SK-N-MC (cell line): Measurements from ENCODE around the gene RASGRP3.

ENCODE experiments used
- DNase-seq: peaks from one replicate; pipeline ENCODE4 v3.0.0-alpha.2; 2011; ENCODE audit warnings: low read depth, low spot score
- H3K27ac ChIP-seq: fragments of 200-600 bp; sonication (generic); 2 replicates; pipeline ENCODE4 v1.5.1; 2016; ENCODE audit warnings: mixed run types
- H3K36me3 ChIP-seq: fragments of 200-600 bp; sonication (generic); 2 replicates; pipeline ENCODE4 v1.6.1; 2017; ENCODE audit warnings: antibody characterized with exemption, low read length, mixed read lengths; ENCODE audit not compliant: insufficient read depth
- H3K4me3 ChIP-seq: fragments of 200-600 bp; sonication (generic); 2 replicates; pipeline ENCODE4 v1.5.1; 2016
- H3K9ac ChIP-seq: fragments of 200-600 bp; sonication (generic); 2 replicates; pipeline ENCODE4 v1.8.0; 2017; ENCODE audit warnings: mixed run types, mixed read lengths; ENCODE audit not compliant: insufficient read length
- H3K9me3 ChIP-seq: fragments of 200-600 bp; sonication (generic); 2 replicates; pipeline ENCODE4 v1.6.1; 2017; ENCODE audit warnings: low read depth, mild to moderate bottlenecking, antibody characterized with exemption, low read length, moderate library complexity, mixed read lengths
- EZH2 ChIP-seq: fragments of 200-600 bp; sonication (generic); IDR thresholded peaks from one replicate; pipeline ENCODE4 v1.6.1; 2017; ENCODE audit warnings: antibody characterized with exemption
- FOXP2 ChIP-seq: optimal IDR thresholded peaks from 2 replicates; pipeline ENCODE3; 2011; ENCODE audit warnings: mild to moderate bottlenecking, moderate library complexity; ENCODE audit not compliant: insufficient read depth; ENCODE audit errors: extremely low read length, control extremely low read depth
- POLR2AphosphoS5 ChIP-seq: IDR thresholded peaks from 2 replicates; pipeline ENCODE4 v1.6.1; 2012; ENCODE audit warnings: mild to moderate bottlenecking, low read depth, low read length, borderline replicate concordance

The RASGRP3 gene

DNA sequence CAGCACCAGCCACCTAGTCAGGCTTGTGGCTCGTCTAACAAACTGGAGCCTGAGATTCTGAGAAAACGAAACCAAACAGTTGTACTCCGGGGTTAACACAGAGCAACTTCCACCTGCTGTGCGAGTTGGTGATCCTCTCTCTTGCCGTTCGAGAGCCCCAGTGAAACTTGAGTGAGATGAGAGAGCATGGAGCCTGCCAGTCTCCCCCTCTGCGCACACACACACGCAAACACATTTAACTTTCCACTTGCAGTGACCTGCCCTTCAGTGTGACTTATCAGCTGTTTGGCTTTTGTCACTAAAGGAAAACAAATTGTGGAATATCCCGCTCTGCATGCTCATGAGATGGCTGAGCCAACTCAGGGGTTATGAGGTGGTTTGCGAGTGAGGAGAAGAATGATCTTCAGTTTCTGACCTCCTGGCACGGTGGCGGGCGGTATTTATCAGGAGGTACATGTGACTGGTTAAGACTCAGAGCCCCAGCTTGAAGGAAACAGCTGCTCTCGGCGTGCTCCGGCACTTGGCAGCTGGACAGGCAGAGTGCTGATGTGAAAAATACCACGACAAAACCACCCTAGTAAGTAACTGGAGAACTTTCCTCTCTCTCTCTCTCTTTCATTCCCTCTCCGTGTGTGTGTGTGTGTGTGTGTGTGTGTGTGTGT lies at the start of gene RASGRP3:
TSS of gene RASGRP3 (plus strand) at position 519 of the 662 bp plus-strand sequence. CDS start 38,488 bp downstream, outside the sequence.
- peak within 1 kb of the TSS; percentile 63 for H3K9ac ChIP-seq
- TF ChIP-seq FOXP2 (no peak), POLR2AphosphoS5 (no peak), EZH2 (no peak)
- no peak for DNase-seq
- H3K9me3 ChIP-seq = no peaks in the 10 kb centered on the region
- no peak within 1 kb of the TSS for H3K27ac ChIP-seq
- H3K36me3 ChIP-seq = no peaks in the 10 kb centered on the region
- peak within 1 kb of the TSS; percentile 89 for H3K4me3 ChIP-seq

- Histone ChIP-seq H3K36me3 (no peaks in the 10 kb centered on the region), H3K9ac (no peak overlapping the region), H3K27ac (no peak overlapping the region), H3K4me3 (no peak overlapping the region), H3K9me3 (no peaks in the 10 kb centered on the region)
- TF ChIP-seq FOXP2 = no peak
- TF ChIP-seq EZH2 = no peak
- TF ChIP-seq POLR2AphosphoS5 = no peak
- DNase-seq = no peak
These were observed 49.7 kb upstream of the RASGRP3 start for GRCh38 chr2:33426666-33427231.

- Histone ChIP-seq H3K27ac (no peak overlapping the region), H3K9ac (no peak overlapping the region), H3K36me3 (no peaks in the 10 kb centered on the region), H3K4me3 (no peak overlapping the region), H3K9me3 (no peaks in the 10 kb centered on the region)
- TF ChIP-seq FOXP2 (no peak), POLR2AphosphoS5 (no peak), EZH2 (no peak)
- DNase-seq = no peak
These were observed 46.4 kb upstream of the RASGRP3 start for GRCh38 chr2:33430077-33430476.

- no peaks in the 10 kb centered on the region for H3K36me3 ChIP-seq
- DNase-seq = no peak
- TF ChIP-seq FOXP2 (no peak), EZH2 (no peak), POLR2AphosphoS5 (no peak)
- H3K9ac ChIP-seq = no peak overlapping the region
- no peak overlapping the region for H3K27ac ChIP-seq
- H3K9me3 ChIP-seq = no peaks in the 10 kb centered on the region
- no peak overlapping the region for H3K4me3 ChIP-seq
These were observed 45.6 kb upstream of the RASGRP3 start for GRCh38 chr2:33430856-33431255.

GRCh38 chr2:33432871-33433270 lies 43.6 kb upstream of the RASGRP3 start:
- H3K36me3 ChIP-seq = no peaks in the 10 kb centered on the region
- no peak for TF ChIP-seq FOXP2
- no peak for TF ChIP-seq POLR2AphosphoS5
- TF ChIP-seq EZH2 = no peak
- H3K9me3 ChIP-seq = no peaks in the 10 kb centered on the region
- no peak for DNase-seq
- no peak overlapping the region for H3K9ac ChIP-seq
- no peak overlapping the region; the same call in 1 of the 2 replicates for H3K27ac ChIP-seq
- H3K4me3 ChIP-seq = no peak overlapping the region

DNA sequence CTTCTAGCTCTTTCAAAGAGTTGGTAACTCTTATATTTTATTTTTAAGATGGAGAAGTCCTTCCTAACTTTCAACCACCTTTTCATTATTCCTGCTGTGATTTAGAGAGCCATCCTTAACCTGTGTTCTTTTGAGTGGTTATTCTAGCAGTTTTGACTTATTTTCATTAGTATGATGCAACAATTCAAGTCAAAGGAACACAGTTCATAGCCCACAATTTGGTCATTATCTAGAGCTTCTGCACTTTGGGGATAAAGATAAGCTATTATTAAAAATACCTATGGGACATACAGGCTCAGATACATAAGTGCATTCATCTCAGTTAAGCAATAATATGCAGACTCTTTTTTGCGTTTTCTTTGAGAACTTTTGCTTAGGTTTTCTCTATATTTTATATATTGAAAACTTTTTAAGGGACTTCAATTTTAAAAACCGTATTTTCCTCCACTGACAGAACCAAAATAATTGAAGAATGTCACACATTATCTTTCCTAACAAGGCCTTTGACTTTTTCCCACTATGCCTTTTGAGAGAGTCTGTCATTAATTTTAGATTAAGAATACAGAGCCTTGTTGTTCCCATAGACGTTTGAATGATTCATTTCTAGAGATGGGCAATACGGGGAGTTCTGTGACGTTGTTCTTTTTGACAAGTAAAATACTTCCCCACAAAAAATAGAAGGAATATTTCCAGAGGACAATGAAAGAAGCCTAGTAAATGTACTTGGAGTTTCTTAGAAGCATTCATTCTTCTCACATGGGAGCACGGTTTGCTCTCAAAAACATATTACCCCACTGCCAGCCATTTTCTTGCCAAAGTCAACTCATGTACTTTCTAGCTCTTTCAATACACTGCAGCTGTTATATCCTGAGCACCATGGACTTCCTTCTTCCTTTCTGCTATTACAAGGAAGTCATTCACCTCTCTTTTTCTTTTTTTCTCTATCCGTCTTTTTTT lies 42.9 kb upstream of the RASGRP3 start:
- Histone ChIP-seq H3K9ac (no peak overlapping the region), H3K4me3 (no peak overlapping the region), H3K36me3 (no peaks in the 10 kb centered on the region), H3K9me3 (no peaks in the 10 kb centered on the region), H3K27ac (no peak overlapping the region)
- TF ChIP-seq POLR2AphosphoS5 (no peak), FOXP2 (no peak), EZH2 (no peak)
- DNase-seq = no peak

GRCh38 chr2:33435518-33435917 lies 40.9 kb upstream of the RASGRP3 start:
- Histone ChIP-seq H3K9ac (no peak overlapping the region), H3K36me3 (no peaks in the 10 kb centered on the region), H3K4me3 (no peak overlapping the region), H3K27ac (no peak overlapping the region), H3K9me3 (no peaks in the 10 kb centered on the region)
- no peak for DNase-seq
- TF ChIP-seq FOXP2 (no peak), POLR2AphosphoS5 (no peak), EZH2 (no peak)

- Histone ChIP-seq H3K9ac (no peak overlapping the region), H3K27ac (no peak overlapping the region; the same call in 1 of the 2 replicates), H3K9me3 (no peaks in the 10 kb centered on the region), H3K4me3 (no peak overlapping the region), H3K36me3 (no peaks in the 10 kb centered on the region)
- TF ChIP-seq POLR2AphosphoS5 (no peak), FOXP2 (no peak), EZH2 (no peak)
- DNase-seq = no peak
These were observed 40.4 kb upstream of the RASGRP3 start for GRCh38 chr2:33436083-33436482.
